Uterus (tissue), 2 donors: Measurements from ENCODE around the gene PPP3CA.

Experiments used
- CTCF ChIP-seq, 4 experiments: fragments of 200-600 bp in 2 of 4; fragments of 450-650 bp in 2 of 4; sonication (generic) in 2 of 4; IDR thresholded peaks; one replicate each; pipeline ENCODE4 v1.5.1; 2016 to 2019; ENCODE audit warnings: antibody characterized with exemption in 4 of 4, mild to moderate bottlenecking in 2 of 4, moderate library complexity in 1 of 4
- POLR2A ChIP-seq, 2 donors: fragments of 450-650 bp; IDR thresholded peaks; one replicate each; pipeline ENCODE4 v1.6.1; 2016; ENCODE audit warnings: antibody characterized with exemption in 2 of 2, mild to moderate bottlenecking in 1 of 2, moderate library complexity in 1 of 2

DNA sequence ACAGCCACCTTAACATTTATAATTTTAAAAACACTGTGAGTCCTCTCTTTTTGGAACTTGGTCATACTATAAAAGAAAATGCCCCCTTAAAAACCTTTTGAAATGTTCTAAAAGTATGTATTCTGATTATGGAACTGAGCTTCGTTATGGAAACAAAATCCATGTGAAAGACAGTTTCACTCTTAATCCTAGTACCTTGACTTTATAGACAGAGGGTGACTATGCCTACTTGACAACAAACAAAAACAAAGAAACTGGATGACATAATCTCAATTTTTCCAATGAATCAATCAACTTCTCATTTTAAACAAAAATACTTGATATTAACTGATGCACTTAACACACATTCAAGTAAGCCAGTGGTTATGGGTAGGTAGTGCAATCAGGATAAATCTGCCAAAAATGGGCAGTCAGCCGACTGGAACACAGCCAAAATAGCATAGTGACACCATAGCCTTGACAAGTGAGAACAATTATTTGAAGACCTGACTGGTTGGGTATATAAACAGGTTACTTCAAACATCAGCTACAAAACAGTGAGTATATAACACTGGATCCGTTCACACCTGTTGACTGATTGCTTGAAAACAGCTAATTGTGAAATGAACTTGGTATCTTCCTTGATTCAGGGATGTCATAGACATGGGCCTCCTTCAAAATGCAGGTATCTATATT lies 265.5 kb downstream of the PPP3CA start:
- no peak for TF ChIP-seq POLR2A (IDR thresholded peaks at IDR 0.05)
- no peak for TF ChIP-seq CTCF (IDR thresholded peaks at IDR 0.05)
